ENCODE measurements around the gene ARFGAP1.

Gene ARFGAP1

DNA sequence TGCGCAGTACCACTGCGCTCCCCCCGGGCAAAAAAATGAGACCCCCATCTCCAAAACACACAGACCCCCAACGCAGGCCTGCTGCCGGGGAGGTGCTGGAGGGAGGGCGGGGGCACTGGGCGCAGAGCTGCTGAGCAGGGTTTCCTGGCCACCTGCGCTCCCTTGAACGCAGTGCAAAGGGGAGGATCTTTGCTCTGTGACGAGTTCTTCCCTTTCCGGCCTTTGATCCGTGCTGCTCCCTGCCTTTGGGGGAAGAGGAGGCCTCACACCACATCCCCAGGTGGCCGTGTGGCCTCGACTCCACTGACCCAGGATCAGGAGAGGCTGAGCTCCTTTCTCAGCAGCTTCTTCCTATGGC, 11.4 kb downstream of the ARFGAP1 start:
- Mint-ChIP-seq H3K27me3 (no peaks in the 10 kb centered on the region), H3K36me3 (peaks cover 12% of the 10 kb centered on the region), H3K9me3 (no peaks in the 10 kb centered on the region), H3K4me3 (peak overlapping the region; percentile 51), H3K27ac (no peak overlapping the region), H3K4me1 (peaks cover 2% of the 10 kb centered on the region)
- ATAC-seq (ENCODE audit: low read depth) = no peak
- no peak for DNase-seq (ENCODE audit: low spot score in 2 of 2)

DNA sequence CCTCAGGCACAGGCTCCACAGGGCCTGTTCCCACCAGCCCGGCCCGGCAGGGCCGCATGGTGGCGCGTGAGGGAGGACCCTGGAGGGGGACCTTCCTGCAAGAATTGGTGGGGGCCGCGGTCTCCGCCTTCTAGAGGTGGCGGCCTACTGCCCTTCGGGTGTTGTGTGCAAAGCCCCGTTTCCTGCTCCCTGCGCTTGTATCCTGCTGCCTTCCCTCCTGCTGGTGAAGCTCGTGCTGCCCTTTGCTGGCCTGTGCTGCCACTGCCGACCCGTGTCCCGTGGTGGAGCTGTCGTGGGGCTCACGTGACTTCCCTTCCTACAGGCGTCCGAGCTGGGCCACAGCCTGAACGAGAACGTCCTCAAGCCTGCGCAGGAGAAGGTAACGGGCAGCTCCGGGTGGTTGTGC, 11.9 kb downstream of the ARFGAP1 start:
- Mint-ChIP-seq H3K4me3 (peak overlapping the region; percentile 74), H3K9me3 (no peaks in the 10 kb centered on the region), H3K36me3 (peaks cover 10% of the 10 kb centered on the region), H3K27ac (no peak overlapping the region), H3K27me3 (no peaks in the 10 kb centered on the region), H3K4me1 (peaks cover 2% of the 10 kb centered on the region)
- DNase-seq (ENCODE audit: low spot score in 2 of 2) (no peak), ATAC-seq (ENCODE audit: low read depth) (no peak)

DNA sequence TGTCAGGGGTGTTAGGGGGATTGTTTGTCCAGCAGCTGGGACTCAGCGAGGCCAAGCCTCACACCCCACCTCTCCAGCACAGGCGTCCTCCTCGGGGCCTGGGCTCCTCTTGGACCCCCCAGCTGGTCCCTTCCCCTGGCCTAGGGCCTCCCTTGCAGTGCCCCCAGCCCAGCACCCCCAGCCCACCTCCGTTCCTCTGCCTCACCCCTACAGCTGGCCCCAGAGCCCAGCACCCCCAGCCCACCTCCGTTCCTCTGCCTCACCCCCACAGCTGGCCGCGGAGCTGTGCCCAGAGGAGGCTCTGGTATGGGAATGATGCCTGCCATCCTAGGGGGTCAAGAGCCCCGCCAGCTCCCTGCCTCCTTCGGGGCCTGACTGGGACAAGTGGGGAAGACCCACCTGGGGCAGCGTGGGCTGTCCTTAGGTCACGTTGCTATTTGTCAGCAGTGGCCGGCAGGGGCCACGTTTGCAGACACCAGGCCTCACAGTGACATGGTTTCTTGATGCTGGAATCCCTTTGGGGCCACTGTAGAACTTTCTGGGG, 12.4 kb downstream of the ARFGAP1 start:
- Mint-ChIP-seq H3K4me3 (no peak overlapping the region), H3K27me3 (no peaks in the 10 kb centered on the region), H3K36me3 (peaks cover 10% of the 10 kb centered on the region), H3K4me1 (peaks cover 2% of the 10 kb centered on the region), H3K9me3 (no peaks in the 10 kb centered on the region), H3K27ac (no peak overlapping the region)
- no peak for DNase-seq (ENCODE audit: low spot score in 2 of 2)
- ATAC-seq (ENCODE audit: low read depth) = no peak

DNA sequence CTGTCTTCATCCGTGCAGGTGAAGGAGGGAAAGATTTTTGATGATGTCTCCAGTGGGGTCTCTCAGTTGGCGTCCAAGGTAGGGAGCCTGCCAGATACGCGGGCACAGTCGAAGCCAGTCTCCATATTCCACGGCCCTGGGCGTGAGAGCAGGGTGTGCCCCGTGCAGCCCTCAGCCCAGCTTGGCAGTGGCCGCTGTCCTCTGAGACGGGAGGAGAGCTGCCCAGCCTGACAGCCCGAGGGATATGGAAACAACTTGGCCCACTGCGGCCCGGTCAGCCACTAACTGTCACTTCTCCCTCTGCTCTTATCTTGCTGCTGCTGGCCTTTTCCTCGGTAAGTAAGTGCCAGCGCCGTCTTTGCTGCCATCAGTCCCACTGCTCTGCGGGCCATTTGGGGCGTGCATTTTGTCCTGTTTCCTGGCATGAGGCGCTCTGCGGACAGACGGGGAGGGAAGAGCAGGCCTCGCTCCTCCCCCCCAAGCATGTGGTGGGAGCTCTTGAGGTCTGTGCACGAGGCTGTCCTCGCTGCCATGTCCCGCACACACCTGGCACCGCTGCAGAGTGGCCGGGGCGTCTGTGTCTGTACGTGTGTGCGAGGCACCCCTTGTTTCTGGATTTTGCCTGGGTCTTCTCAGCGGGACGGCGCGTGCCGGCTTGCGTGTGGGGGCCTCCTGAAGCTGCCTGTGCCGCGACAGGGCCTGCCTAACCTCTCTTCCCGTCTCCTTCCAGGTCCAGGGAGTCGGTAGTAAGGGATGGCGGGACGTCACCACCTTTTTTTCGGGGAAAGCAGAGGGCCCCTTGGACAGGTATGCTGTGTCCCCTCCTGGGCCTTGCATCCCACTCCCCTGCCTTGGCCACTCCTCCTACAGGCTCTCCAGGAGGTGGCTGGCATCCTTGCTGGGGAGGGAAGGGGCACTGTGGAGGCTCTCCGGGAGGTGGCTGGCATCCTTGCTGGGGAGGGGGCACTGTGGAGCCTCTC, 13.3 kb downstream of the ARFGAP1 start:
- no peak for ATAC-seq (ENCODE audit: low read depth)
- Mint-ChIP-seq H3K27me3 (no peaks in the 10 kb centered on the region), H3K27ac (no peak overlapping the region)

DNA sequence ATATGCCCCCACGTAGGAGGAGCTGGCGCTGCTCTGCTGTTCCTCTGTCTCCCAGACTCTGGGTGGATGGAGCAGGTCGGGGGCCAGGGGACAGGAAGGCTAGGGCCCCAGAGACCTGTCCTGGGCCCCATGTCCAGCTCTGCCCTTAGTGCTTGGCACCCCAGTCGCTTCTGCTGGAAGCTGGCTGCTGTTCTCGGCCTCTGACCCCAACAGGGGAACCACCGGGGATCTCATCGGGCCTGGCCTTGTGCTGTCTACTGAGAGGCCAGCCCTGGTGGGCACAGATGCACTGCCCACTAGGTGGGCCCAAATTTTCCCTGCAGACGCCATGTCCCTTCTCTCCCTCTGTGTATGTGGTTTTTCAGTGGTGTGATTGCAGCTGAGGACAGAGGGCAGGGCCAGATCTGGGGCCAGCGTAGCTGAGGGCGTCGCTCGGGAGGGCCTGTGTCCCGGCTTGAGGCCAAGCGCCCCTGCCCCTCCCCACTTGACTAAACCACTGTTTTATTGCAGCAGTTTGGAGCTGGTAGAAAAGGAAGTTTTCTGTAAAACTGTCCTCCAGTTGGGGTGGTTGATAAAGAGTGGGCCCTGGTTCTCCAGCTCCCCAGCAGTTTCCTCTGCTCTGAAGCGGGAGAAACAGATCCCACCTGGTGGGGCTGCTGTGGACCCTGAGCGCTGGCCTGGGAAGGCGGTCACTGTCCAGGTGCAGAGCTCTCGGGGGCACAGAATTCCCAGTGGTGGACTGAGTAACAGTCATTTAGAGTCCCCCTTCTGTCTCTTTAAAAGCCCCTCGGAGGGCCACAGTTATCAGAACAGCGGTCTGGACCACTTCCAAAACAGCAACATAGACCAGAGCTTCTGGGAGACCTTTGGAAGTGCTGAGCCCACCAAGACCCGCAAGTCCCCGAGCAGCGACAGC, 14.4 kb downstream of the ARFGAP1 start:
- DNase-seq (ENCODE audit: low spot score in 2 of 2) = no peak
- H3K9me3 Mint-ChIP-seq = no peaks in the 10 kb centered on the region
- H3K4me1 Mint-ChIP-seq = peaks cover 2% of the 10 kb centered on the region
- no peaks in the 10 kb centered on the region for H3K27me3 Mint-ChIP-seq
- no peak overlapping the region for H3K4me3 Mint-ChIP-seq
- no peak for ATAC-seq (ENCODE audit: low read depth)
- no peak overlapping the region for H3K27ac Mint-ChIP-seq
- H3K36me3 Mint-ChIP-seq = peaks cover 7% of the 10 kb centered on the region

More for the DNA sequence above, 13.3 kb downstream of the ARFGAP1 start:
- peaks cover 7% of the 10 kb centered on the region for H3K36me3 Mint-ChIP-seq
- no peak for DNase-seq (ENCODE audit: low spot score in 2 of 2)
- no peaks in the 10 kb centered on the region for H3K9me3 Mint-ChIP-seq
- no peak overlapping the region for H3K4me3 Mint-ChIP-seq
- H3K4me1 Mint-ChIP-seq = peaks cover 2% of the 10 kb centered on the region

DNA sequence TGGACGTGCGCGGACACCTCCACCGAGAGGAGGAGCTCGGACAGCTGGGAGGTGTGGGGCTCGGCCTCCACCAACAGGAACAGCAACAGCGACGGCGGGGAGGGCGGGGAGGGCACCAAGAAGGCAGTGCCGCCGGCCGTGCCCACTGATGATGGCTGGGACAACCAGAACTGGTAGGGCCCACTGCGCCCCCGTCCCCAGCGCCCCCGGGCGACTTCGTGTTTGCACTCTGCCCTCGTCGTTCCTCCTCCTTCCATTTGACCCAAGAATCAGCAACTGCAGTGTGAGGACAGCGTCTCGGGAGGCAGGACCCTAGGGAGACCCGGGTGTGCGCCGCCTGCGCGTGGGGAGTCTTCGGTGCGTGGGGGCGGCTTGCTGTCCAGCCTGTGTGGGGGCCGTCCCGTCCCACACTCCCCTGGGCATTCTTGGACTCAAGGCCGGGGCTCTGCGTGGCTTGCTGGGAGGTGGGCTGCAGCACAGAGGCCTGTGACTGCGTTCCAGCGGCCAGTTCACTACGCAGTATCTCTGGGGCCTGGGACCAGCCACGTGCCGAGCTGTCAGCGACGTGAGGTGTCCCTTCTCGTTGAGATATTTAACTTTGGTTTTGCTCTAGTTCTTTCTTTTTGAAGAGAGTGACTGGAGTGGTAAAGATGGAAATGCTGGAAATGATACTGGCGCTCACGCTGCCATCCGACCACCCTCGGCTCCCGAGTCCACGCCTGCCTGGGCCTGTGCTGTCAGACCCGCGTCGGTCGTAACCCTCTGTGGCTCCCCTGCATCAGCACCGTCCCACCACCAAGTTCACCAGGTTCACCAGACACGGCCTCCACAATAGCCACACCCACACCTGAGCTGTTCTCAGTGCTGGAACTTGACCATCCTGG, 15.3 kb downstream of the ARFGAP1 start:
- Mint-ChIP-seq H3K27ac (no peak overlapping the region), H3K4me1 (no peaks in the 10 kb centered on the region), H3K9me3 (no peaks in the 10 kb centered on the region), H3K4me3 (no peak overlapping the region), H3K36me3 (peaks cover 7% of the 10 kb centered on the region), H3K27me3 (no peaks in the 10 kb centered on the region)
- ATAC-seq (ENCODE audit: low read depth) (no peak), DNase-seq (ENCODE audit: low spot score in 2 of 2) (no peak)

DNA sequence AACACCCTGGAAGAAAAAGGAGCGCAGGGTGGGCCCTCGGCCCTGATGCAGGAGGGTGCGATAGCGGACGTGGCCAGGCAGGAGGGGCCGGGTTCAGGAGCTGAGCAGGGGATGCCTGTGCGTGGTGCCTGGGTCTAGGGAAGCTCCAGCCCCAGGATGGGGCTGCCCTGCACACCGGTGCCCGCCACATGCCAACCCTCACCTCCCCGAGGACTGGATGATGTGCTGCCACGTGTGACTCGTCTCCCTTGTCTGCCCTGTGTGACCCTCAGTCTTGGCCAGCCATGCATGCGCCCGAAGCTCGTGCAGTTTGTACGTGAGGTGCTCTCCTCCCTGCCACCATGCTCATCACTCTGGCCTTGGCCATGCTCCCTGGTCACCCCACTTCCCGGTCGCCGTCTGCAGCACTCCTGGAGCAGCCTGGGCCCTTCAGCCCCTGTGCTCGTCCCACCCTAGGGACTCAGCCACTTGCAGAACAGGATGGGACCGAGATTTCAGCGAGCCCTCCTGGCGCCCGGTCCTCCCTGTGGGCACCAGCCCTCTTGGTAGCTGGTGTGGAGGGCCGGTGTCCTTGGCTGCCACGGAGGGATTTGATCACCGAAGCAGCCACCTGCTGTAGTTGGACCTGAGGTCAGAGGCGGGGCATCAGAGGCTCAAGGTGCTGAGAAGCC, 16.1 kb downstream of the ARFGAP1 start:
- Mint-ChIP-seq H3K4me3 (no peak overlapping the region), H3K9me3 (no peaks in the 10 kb centered on the region), H3K36me3 (peaks cover 7% of the 10 kb centered on the region), H3K27me3 (no peaks in the 10 kb centered on the region), H3K27ac (no peak overlapping the region), H3K4me1 (no peaks in the 10 kb centered on the region)
- ATAC-seq (ENCODE audit: low read depth) (no peak), DNase-seq (ENCODE audit: low spot score in 2 of 2) (no peak)

DNA sequence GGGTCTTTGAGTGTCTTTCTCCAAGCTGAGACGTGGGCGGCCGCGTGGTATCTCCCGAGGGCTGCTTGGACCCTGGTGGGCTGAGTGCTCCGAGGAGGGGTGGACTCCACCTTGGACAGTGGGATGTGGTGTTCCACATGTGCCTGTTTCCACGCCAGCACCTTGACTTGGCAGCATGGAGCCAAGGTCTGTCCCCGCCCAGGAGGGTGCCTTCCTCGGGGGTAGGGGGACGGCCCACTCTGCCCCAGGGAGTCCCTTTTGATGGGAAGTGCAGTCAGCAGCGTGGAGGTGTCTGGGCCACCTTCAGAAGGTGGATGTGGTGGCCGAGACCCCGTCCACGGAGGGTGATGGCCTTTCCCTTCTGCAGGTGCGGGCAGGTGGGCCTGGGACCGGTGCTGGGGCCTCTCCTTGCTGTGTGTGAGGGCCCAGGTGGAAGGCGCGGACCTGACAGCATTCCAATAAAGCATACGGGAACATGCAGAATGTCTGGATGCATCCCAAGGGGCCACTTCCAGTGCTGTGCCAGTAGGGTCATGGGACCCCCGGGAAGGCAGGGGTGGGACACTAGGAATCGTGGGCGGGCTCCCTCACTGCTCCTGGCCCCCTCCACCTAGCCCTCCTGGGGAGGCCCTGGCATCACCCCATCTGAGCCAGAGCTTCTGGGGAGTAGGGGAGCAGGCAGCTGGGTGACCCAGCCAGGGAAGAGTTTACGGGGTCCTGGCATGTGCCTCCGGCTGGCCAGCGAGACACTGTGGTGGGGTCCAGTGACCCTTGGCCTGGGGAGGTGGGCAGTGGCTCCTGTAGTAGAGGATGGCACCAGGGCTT, 16.9 kb downstream of the ARFGAP1 start:
- no peak overlapping the region for H3K27ac Mint-ChIP-seq
- H3K9me3 Mint-ChIP-seq = no peaks in the 10 kb centered on the region
- ATAC-seq (ENCODE audit: low read depth) (no peak), DNase-seq (ENCODE audit: low spot score in 2 of 2) (no peak)
- no peaks in the 10 kb centered on the region for H3K4me1 Mint-ChIP-seq
- peaks cover 7% of the 10 kb centered on the region for H3K36me3 Mint-ChIP-seq
- no peak overlapping the region for H3K4me3 Mint-ChIP-seq
- peaks cover 1% of the 10 kb centered on the region for H3K27me3 Mint-ChIP-seq

DNA sequence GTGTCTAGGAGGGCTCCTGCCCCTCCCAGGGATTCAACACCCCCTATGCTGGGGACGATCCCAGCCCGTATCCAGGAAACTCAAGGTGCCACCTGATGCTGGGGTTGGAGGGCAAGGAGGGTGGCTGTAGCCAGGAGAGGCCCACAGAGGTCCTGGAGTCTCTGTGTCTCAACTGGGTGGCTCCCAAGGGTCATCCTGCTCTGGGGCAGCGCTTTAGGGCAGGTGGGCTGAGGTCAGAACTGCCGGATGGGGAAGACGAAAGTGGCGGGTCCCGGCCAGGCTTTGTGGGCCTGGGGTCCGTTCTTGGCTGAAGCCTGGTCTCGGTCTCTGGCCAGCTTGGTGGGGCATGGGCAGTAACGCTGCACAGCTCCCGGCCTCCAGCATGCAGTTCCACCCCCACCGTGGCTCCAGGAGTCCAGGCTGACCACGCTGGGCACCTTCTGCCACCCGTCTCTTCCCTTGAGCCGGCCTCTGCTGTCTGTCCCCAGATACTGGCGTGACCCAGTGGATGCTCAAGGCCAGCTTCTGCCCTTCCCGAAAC, 17.6 kb downstream of the ARFGAP1 start:
- no peak overlapping the region for H3K4me3 Mint-ChIP-seq
- H3K27ac Mint-ChIP-seq = no peak overlapping the region
- no peaks in the 10 kb centered on the region for H3K9me3 Mint-ChIP-seq
- DNase-seq (ENCODE audit: low spot score in 2 of 2) = no peak
- H3K27me3 Mint-ChIP-seq = peaks cover 4% of the 10 kb centered on the region
- H3K4me1 Mint-ChIP-seq = no peaks in the 10 kb centered on the region
- peaks cover 6% of the 10 kb centered on the region for H3K36me3 Mint-ChIP-seq
- no peak for ATAC-seq (ENCODE audit: low read depth)

DNA sequence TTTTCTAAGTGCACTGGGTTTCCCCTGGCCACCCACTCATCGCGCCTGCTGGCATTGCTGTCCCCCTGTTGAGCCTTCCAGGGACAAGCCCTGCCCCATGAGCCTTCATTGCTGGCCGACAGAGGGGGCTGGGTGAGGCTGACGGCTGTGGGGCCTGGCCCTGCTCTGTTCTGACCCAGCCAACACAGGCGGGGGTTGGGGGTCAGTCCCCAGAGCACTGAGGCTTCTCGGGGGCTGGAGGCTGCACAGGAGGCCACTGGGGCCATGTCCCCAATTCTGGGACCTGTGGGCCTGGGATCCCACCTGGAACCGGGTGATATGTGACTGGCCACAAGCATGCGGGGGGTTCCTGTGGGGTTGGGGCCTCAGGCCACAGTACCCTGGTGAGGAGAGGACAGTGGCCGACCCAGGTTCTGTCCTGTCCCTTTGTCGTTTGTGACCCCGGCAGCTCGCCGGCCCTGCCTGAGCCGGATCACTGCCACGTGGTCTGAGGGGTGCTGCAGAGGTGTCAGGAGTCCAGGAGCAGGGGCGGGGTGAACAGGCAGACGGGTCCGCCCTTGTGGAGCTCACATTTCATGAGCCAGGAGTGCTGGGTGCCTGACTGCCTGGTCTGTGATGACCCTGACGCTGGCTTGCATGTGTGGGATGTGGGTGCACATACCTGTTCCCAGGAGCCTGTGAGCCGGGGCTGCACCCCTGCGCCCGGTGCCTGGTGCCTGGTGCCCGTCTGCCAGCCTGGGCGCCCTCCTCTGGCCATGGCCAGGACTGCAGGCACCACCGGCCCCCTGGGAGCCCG, 18.3 kb downstream of the ARFGAP1 start:
- H3K9me3 Mint-ChIP-seq = no peaks in the 10 kb centered on the region
- no peak overlapping the region for H3K4me3 Mint-ChIP-seq
- H3K27me3 Mint-ChIP-seq = peaks cover 4% of the 10 kb centered on the region
- H3K27ac Mint-ChIP-seq = no peak overlapping the region
- DNase-seq (ENCODE audit: low spot score in 2 of 2) (peak; percentile 70 to 84), ATAC-seq (ENCODE audit: low read depth) (peak; percentile 82)
- peaks cover 6% of the 10 kb centered on the region for H3K36me3 Mint-ChIP-seq
- H3K4me1 Mint-ChIP-seq = no peaks in the 10 kb centered on the region

DNA sequence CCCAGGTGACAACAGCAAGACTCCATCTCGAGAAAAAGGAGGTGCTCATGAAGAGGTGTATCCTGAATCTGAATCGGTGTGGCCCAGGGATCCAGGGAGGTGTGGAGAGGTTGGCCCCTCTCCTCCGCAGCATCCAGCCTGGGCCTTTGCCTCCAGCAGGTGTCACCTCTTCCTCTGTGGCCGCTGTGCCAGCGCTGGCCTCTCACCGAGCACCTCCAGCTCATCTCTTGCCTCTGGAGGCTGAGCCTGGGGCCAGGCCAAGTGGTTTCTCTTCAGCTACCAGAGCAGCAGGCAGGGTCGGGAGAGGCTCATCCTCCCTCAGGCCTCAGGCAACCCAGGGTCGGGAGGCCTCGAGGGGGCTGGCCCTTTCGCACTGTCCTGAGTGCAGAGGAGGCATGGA, 19.2 kb downstream of the ARFGAP1 start:
- Mint-ChIP-seq H3K27ac (no peak overlapping the region), H3K27me3 (peaks cover 4% of the 10 kb centered on the region), H3K36me3 (peaks cover 6% of the 10 kb centered on the region), H3K4me1 (no peaks in the 10 kb centered on the region), H3K4me3 (no peak overlapping the region), H3K9me3 (no peaks in the 10 kb centered on the region)
- DNase-seq (ENCODE audit: low spot score in 2 of 2) = no peak
- ATAC-seq (ENCODE audit: low read depth) = no peak
